K562 (cell line): Measurements from ENCODE around the gene PRXL2A. TPM values are rescaled to one million over a fixed set of nuclear protein-coding genes. Genes with fewer than 3 reads are reported as not detected.

ENCODE experiments used
- ATAC-seq: fragments of 200-7000 bp; cut with Tn5 transposase; 3 replicates; pipeline ENCODE4 v1.9.1; 2020; ENCODE audit warnings: moderate library complexity
- BruUV-seq: library from RNA; stranded (reverse); fragments of 400-500 nt; replicated peaks from 2 replicates; lab custom pipeline; 2021; lab: Mats Ljungman, UMichigan
- CTCF ChIA-PET: fragments of 300-600 bp; formaldehyde crosslinking; extraction: SDS; loops from one replicate; lab custom pipeline; 2021; ENCODE audit warnings: low intra/inter-chr PET ratio; lab: Yijun Ruan, JAX
- POLR2A ChIA-PET: fragments of 300-600, 350-650 bp; sonication (Branson Sonifier 250); formaldehyde crosslinking; extraction: SDS; loops from one replicate; lab custom pipeline; 2021; ENCODE audit warnings: antibody characterized with exemption, inconsistent platforms; lab: Yijun Ruan, JAX
- DNase-seq, 4 experiments: peaks; one replicate each; pipeline versions ENCODE4 v3.0.0 to v3.0.0-alpha.2; 2011 to 2018; ENCODE audit warnings: low spot score in 3 of 4, mixed read lengths in 3 of 4; ENCODE audit errors: extremely low read depth in 1 of 4
- FAIRE-seq: peaks from 2 replicates; lab custom pipeline; 2011; peaks lifted over from hg19 to GRCh38; lab: Jason Lieb, UNC
- H2AFZ ChIP-seq: 2 replicates; pipeline ENCODE4 v1.6.0; 2011; ENCODE audit warnings: low read depth, low read length, control low read depth, inconsistent platforms
- H3K27ac ChIP-seq: fragments of 200-600 bp; 3 replicates; pipeline ENCODE4 v1.8.0; 2011; ENCODE audit warnings: low read depth, mild to moderate bottlenecking, control low read depth, inconsistent platforms, low read length, moderate library complexity, mixed read lengths; ENCODE audit errors: extremely low read depth
- H3K27me3 ChIP-seq, 2 experiments: fragments of 300-600 bp in 1 of 2; 2 replicates in 1 of 2; 3 replicates in 1 of 2; pipeline versions ENCODE4 v1.6.0 to v1.8.0; 2011; ENCODE audit warnings: inconsistent platforms in 2 of 2, low read length in 2 of 2, mild to moderate bottlenecking in 1 of 2, mixed read lengths in 1 of 2, moderate library complexity in 1 of 2; ENCODE audit not compliant: control insufficient read depth in 2 of 2, insufficient read depth in 2 of 2
- H3K36me3 ChIP-seq: fragments of 300-600 bp; 3 replicates; pipeline ENCODE4 v1.8.0; 2011; ENCODE audit warnings: mild to moderate bottlenecking, low read length, inconsistent platforms; ENCODE audit not compliant: control insufficient read depth, insufficient read depth
- H3K4me1 ChIP-seq, 2 experiments: fragments of 200-600 bp in 1 of 2; replicated peaks in 1 of 2; 2 replicates in 1 of 2; 3 replicates in 1 of 2; pipeline versions ENCODE4 v1.5.1 to v1.8.0; 2011; ENCODE audit warnings: inconsistent platforms in 2 of 2, low read length in 2 of 2, mild to moderate bottlenecking in 1 of 2, mixed read lengths in 1 of 2, moderate library complexity in 1 of 2; ENCODE audit not compliant: control insufficient read depth in 2 of 2, insufficient read depth in 2 of 2
- H3K4me2 ChIP-seq: 2 replicates; pipeline ENCODE4 v1.6.1; 2011; ENCODE audit warnings: low read length, control low read depth, inconsistent platforms, mixed read lengths; ENCODE audit not compliant: insufficient read depth
- H3K4me3 ChIP-seq: fragments of 200-600 bp; sonication (generic), shearing (Covaris generic); 2 replicates; pipeline ENCODE4 v1.5.1; 2016; ENCODE audit warnings: control low read depth, inconsistent platforms
- H3K79me2 ChIP-seq: fragments of 200-600 bp; 3 replicates; pipeline ENCODE4 v1.8.0; 2011; ENCODE audit warnings: low read length, inconsistent platforms; ENCODE audit not compliant: control insufficient read depth, insufficient read depth
- H3K9ac ChIP-seq, 2 experiments: 2 replicates each; pipeline versions ENCODE4 v1.6.0 to v1.6.1; 2011; ENCODE audit warnings: low read depth in 2 of 2, low read length in 2 of 2, control low read depth in 1 of 2, inconsistent platforms in 1 of 2, mild to moderate bottlenecking in 1 of 2, mixed read lengths in 1 of 2; ENCODE audit not compliant: insufficient read depth in 1 of 2
- H3K9me1 ChIP-seq: one replicate; pipeline ENCODE4 v1.6.0; 2011; ENCODE audit warnings: inconsistent platforms, mild to moderate bottlenecking, low read length, moderate library complexity; ENCODE audit not compliant: control insufficient read depth, insufficient read depth
- H3K9me3 ChIP-seq: replicated peaks from 2 replicates; pipeline ENCODE4 v1.5.1; 2011; ENCODE audit warnings: low read depth, low read length, inconsistent platforms; ENCODE audit not compliant: control insufficient read depth, insufficient read depth
- H4K20me1 ChIP-seq: replicated peaks from 2 replicates; pipeline ENCODE4 v1.6.1; 2011; ENCODE audit warnings: low read length, inconsistent platforms, mixed read lengths; ENCODE audit not compliant: control insufficient read depth, insufficient read depth
- MAFG ChIP-seq: fragments of 450-650 bp; conservative IDR thresholded peaks from 2 replicates; pipeline ENCODE4 v1.6.1; 2016; ENCODE audit warnings: missing genetic modification characterization, missing compliant biosample characterization
- MXI1 ChIP-seq: IDR thresholded peaks from 2 replicates; pipeline ENCODE4 v1.6.1; 2011; ENCODE audit warnings: low read depth, mild to moderate bottlenecking, improper control_type of control experiment, low read length
- PPARD ChIP-seq: fragments of 250-450 bp; sonication (Bioruptor Pico); IDR thresholded peaks from 2 replicates; pipeline ENCODE4 v1.8.0; 2022; ENCODE audit warnings: inconsistent platforms, mild to moderate bottlenecking, moderate library complexity
- SOX6 ChIP-seq: fragments of 450-650 bp; IDR thresholded peaks from 2 replicates; pipeline ENCODE4 v1.6.1; 2014; ENCODE audit warnings: mild to moderate bottlenecking
- ZMIZ1 ChIP-seq, 2 experiments: fragments of 150-350 bp in 1 of 2; IDR thresholded peaks; 2 replicates each; pipeline ENCODE4 v1.6.1; 2012 to 2016; ENCODE audit warnings: low read depth in 2 of 2, low read length in 2 of 2, mild to moderate bottlenecking in 1 of 2, moderate library complexity in 1 of 2
- ZNF253 ChIP-seq: fragments of 250-450 bp; sonication (Bioruptor Pico); conservative IDR thresholded peaks from 2 replicates; pipeline ENCODE4 v1.6.1; 2021; ENCODE audit warnings: mild to moderate bottlenecking
- ZNF274 ChIP-seq: IDR thresholded peaks from 2 replicates; pipeline ENCODE4 v1.6.1; 2011; ENCODE audit warnings: low read depth, mild to moderate bottlenecking, low read length, moderate library complexity, borderline replicate concordance
- WGBS: fragments of 100-300 bp; shearing (Covaris generic); methylation state at CpG from one replicate; pipeline ENCODE4 v1.1.6; 2016; ENCODE audit warnings: low coverage, mixed read lengths; ENCODE audit not compliant: insufficient coverage; ENCODE audit errors: missing lambda C conversion rate; 5-methylcytosine and 5-hydroxymethylcytosine counted together
- in situ Hi-C: fragments of 300-500 bp; cut with MboI; formaldehyde crosslinking; loops from 4 replicates; pipeline ENCODE4 v1.15.0; 2018; ENCODE audit warnings: inconsistent platforms, mixed read lengths
- intact Hi-C: fragments of 100-400 bp; cut with micrococcal nuclease; formaldehyde crosslinking; loops from 2 replicates; pipeline ENCODE4 v1.14.2; 2022
- polyA plus RNA-seq, 8 experiments: library from polyadenylated mRNA; depleted of rRNA in 4 of 8; stranded (reverse) in 5 of 8; unstranded in 3 of 8; fragments of >200 nt; fragmentation: Nextera tagmentation in 2 of 8; fragmentation: Illumina TruSeq in 1 of 8; extraction: Ambion mirVana in 2 of 8; extraction: Trizol in 1 of 8; gene quantifications; 2 replicates each; pipeline versions ENCODE4 v1.2.1 to v1.2.3, GENCODE V29; 2011 to 2014; ENCODE audit warnings: inconsistent platforms in 1 of 8, missing spikeins in 1 of 8
- total RNA-seq, 7 experiments: library from RNA; depleted of rRNA in 6 of 7; stranded (reverse); fragments of >200 nt in 6 of 7; fragmentation: Illumina TruSeq in 2 of 7; extraction: Trizol in 2 of 7; gene quantifications; 2 replicates each; pipeline versions ENCODE4 v1.2.1 to v1.2.3, GENCODE V29; 2011 to 2021; ENCODE audit warnings: low replicate concordance in 1 of 7
- TF ChIP-seq, protein P1 (sequence below): fragments of 450-650 bp; formaldehyde crosslinking; conservative IDR thresholded peaks from 2 replicates; pipeline ENCODE4 v1.4.0; 2022; ENCODE audit warnings: mild to moderate bottlenecking, missing genetic modification characterization
- TF ChIP-seq, protein P2 (sequence below), 2 experiments: fragments of 450-650 bp; IDR thresholded peaks; 2 replicates each; pipeline ENCODE4 v1.6.1; 2016; ENCODE audit warnings: mild to moderate bottlenecking in 2 of 2, borderline replicate concordance in 1 of 2, low read depth in 1 of 2, moderate library complexity in 1 of 2

The PRXL2A gene
- total and polyA plus RNA-seq, 9 of the 15 experiments (the other 6 are each of a cell fraction or from before 2014, with no cell fraction given) = 0.14 to 1.2 (median 0.75) TPM

DNA sequence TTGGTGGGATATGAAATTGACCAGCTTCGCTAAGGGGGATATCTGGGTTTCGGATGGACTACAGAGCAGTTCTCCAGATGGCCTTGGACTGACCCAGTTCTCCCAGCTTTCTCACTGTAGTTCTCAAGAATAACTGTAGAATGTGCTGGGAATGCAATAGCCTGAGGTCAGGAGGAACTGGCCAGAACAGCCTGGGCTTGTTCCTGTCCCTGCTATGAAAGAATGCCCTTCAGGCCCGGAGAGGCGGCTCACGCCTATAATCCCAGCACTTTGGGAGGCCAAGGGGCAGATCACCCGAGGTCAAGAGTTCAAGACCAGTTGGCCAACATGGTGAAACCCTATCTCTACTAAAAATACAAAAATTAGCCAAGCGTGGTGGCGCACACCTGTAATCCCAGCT is 33.5 kb downstream of the PRXL2A start:
- H3K36me3 ChIP-seq = no peaks in the 10 kb centered on the region
- H2AFZ ChIP-seq = no peak overlapping the region
- ATAC-seq (no peak), DNase-seq (no peak), FAIRE-seq (no peak)
- intact Hi-C loops = loop anchor here (5.0 kb wide), 4 partner anchors 155 to 480 kb away; no protein-coding TSS in a partner anchor
- peaks cover 11 to 15% of the 10 kb centered on the region in 2 experiments; a peak in 4 of 5 replicates for H3K4me1 ChIP-seq
- ChIA-PET CTCF (no interaction called here), POLR2A (no interaction called here)
- WGBS = 60% methylated on average over 8 of the region's 8 CpGs
- H3K27ac ChIP-seq = no peak overlapping the region
- H3K79me2 ChIP-seq = no peaks in the 10 kb centered on the region
- H3K9ac ChIP-seq = no peak overlapping the region
- no peaks in the 10 kb centered on the region for H3K9me1 ChIP-seq
- H3K9me3 ChIP-seq = no peaks in the 10 kb centered on the region; the same call in 1 of the 2 replicates
- H3K4me3 ChIP-seq = no peak overlapping the region
- no peak overlapping the region for H3K4me2 ChIP-seq
- in situ Hi-C loops = loop anchor here (5.0 kb wide), 1 partner anchor 60 kb away; no protein-coding TSS in a partner anchor
- no peaks in the 10 kb centered on the region for H4K20me1 ChIP-seq
- H3K27me3 ChIP-seq = peaks cover 11 to 17% of the 10 kb centered on the region in 2 experiments; a peak in 2 of 5 replicates
- BruUV-seq = no TSS peak
- TF ChIP-seq, protein P1, sequence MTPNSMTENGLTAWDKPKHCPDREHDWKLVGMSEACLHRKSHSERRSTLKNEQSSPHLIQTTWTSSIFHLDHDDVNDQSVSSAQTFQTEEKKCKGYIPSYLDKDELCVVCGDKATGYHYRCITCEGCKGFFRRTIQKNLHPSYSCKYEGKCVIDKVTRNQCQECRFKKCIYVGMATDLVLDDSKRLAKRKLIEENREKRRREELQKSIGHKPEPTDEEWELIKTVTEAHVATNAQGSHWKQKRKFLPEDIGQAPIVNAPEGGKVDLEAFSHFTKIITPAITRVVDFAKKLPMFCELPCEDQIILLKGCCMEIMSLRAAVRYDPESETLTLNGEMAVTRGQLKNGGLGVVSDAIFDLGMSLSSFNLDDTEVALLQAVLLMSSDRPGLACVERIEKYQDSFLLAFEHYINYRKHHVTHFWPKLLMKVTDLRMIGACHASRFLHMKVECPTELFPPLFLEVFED (CRISPR knock-in tag) = no peak
- TF ChIP-seq MAFG (no peak), PPARD (no peak), SOX6 (no peak), MXI1 (no peak), ZNF253 (CRISPR knock-in tag) (no peak), ZMIZ1 (IDR thresholded peaks at IDR 0.05; ENCODE audit: low read depth in 2 of 2, low read length in 2 of 2) (no peak), ZNF274 (no peak)
- TF ChIP-seq, protein P2, sequence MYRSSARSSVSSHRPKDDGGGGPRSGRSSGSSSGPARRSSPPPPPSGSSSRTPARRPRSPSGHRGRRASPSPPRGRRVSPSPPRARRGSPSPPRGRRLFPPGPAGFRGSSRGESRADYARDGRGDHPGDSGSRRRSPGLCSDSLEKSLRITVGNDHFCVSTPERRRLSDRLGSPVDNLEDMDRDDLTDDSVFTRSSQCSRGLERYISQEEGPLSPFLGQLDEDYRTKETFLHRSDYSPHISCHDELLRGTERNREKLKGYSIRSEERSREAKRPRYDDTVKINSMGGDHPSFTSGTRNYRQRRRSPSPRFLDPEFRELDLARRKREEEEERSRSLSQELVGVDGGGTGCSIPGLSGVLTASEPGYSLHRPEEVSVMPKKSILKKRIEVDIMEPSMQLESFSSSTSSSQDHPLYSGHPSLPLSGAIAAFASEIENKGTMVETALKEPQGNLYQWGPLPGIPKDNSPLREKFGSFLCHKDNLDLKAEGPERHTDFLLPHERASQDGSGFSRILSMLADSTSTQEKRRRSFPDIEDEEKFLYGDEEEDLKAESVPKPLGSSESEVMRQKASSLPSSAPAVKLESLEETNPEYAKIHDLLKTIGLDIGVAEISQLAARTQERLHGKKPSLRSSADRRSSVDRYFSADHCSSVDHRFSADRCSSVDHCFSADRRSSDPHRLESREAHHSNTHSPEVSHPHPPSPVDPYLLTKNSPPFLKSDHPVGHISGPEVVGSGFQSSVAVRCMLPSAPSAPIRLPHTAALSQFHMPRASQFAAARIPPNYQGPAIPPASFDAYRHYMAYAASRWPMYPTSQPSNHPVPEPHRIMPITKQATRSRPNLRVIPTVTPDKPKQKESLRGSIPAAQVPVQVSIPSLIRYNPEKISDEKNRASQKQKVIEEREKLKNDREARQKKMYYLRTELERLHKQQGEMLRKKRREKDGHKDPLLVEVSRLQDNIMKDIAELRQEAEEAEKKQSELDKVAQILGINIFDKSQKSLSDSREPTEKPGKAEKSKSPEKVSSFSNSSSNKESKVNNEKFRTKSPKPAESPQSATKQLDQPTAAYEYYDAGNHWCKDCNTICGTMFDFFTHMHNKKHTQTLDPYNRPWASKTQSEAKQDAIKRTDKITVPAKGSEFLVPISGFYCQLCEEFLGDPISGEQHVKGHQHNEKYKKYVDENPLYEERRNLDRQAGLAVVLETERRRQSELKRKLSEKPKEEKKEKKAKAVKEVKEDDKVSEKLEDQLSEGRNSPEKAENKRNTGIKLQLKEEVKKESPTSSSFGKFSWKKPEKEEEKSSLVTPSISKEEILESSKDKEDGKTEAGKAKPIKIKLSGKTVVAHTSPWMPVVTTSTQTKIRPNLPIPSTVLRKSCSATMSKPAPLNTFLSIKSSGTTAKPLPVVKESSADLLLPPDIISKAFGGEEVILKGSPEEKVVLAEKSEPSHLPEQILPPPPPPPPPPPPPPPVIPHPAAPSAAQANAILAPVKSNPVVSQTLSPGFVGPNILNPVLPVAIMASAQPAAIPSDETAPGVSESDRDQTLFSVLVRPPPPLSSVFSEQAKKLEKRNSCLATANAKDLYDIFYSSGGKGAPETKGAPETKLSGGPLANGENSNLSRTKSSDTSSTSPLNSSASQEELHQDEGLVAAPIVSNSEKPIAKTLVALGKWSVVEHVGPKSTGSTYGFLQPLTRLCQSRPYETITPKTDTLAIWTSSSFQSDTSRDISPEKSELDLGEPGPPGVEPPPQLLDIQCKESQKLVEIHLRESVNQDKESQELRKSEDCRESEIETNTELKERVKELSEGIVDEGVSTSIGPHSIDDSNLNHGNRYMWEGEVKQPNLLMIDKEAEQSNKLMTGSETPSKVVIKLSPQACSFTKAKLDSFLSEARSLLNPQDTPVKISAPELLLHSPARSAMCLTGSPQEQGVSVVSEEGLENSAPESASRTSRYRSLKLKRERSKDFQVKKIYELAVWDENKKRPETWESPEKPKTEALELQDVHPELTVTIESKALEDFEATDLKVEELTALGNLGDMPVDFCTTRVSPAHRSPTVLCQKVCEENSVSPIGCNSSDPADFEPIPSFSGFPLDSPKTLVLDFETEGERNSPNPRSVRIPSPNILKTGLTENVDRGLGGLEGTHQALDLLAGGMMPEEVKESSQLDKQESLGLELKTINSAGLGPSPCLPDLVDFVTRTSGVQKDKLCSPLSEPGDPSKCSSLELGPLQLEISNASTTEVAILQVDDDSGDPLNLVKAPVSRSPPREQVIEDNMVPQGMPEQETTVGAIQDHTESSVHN (IDR thresholded peaks at IDR 0.05; ENCODE audit: borderline replicate concordance in 1 of 2, low read depth in 1 of 2) = no peak
